ENCODE measurements around the gene STAT5A.

The STAT5A gene

GRCh38 chr17:42322382-42323267, 34.3 kb downstream of the STAT5A start:
- in situ Hi-C loops (cut with MboI; ENCODE audit: low sequenced_read_pairs) = no loop called here

DNA sequence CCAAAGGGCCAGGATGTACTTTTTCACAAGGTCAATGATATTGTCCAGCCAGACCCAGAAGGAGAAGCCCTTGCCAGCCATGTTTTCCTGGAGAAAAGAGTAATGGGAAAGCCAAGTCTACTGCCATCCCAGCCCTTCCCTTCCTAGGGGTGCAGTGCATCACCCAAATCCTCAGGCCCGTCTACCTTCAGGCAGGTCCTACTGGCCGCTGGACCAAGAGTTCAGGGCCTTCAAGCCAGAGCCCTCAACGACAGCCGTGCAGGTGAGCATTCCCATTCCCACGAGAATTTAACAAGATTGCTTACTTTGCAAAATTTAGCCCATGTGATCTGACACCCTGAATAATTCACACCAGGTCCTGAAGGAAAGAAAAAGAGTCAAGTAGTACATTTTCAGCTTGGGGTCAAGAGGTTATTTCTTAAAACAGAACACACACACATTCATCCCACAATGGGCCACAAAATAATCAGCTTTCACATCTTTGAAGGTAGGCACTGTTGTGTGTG, 35.0 kb downstream of the STAT5A start:
- in situ Hi-C loops (cut with MboI; ENCODE audit: low sequenced_read_pairs) = no loop called here

- in situ Hi-C loops (cut with MboI; ENCODE audit: low sequenced_read_pairs) = no loop called here
Measured at GRCh38 chr17:42325026-42325425, 36.7 kb downstream of the STAT5A start.

- in situ Hi-C loops (cut with MboI; ENCODE audit: low sequenced_read_pairs) = no loop called here
Measured at GRCh38 chr17:42329025-42329976, 41.0 kb downstream of the STAT5A start.

DNA sequence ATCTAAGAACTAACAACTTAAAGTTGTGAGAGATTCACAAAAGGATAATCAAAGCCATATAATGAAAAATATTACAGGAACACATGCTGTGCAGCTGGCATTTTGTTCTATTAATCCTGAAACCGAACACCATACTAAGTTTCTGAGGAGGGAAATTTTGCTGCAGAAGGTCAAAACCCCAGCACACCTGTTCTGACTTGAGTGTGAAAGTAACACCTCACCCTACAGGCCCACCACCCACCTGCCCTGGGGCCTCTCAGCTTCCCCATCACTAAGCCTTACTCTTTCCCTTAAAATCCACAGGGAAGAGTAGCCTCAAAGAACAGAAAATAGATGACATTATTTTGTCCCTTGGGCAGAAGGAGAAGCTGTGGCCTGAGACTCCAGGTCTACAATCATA, 44.8 kb downstream of the STAT5A start:
- in situ Hi-C loops (cut with MboI; ENCODE audit: low sequenced_read_pairs) = no loop called here

DNA sequence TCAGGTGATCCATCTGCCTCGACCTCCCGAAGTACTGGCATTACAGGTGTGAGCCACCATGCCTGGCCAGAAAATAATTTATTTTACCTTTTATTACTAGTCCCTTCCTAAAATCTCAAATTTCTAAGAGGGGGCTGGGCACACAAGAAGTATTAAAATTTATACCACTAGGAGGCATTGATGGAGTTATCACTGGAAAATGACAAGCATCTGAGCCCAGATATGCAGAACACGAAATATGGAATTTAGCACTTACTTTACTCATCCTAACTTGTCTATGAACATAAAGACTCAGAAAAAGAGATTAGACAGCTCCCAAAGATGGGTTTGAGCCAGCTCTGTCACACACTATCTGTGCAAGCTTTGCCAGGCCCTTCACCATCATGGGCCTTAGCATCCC, 46.4 kb downstream of the STAT5A start:
- in situ Hi-C loops (cut with MboI; ENCODE audit: low sequenced_read_pairs) = no loop called here

- in situ Hi-C loops (cut with MboI; ENCODE audit: low sequenced_read_pairs) = no loop called here
Measured at GRCh38 chr17:42337442-42337841, 49.1 kb downstream of the STAT5A start.

GRCh38 chr17:42338427-42338985, 50.2 kb downstream of the STAT5A start:
- in situ Hi-C loops (cut with MboI; ENCODE audit: low sequenced_read_pairs) = no loop called here

DNA sequence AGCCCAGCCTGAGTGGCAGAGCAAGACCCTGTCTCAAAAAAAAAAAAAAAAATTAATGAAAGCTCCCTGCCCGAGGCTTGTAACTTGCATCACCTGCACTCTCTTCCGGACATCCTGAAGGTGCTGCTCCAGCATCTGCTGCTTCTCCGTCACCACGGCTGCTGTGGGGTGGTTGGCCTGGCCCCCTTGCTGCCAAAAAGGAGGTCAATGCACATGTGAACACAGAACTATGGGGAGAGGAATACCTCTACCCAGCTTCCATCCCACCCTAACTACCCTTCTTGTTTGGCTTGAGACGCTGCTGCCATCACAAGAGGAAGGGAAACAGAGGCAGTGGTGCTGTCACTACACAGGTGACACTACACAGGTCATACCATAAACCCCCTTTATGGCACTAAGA, 50.9 kb downstream of the STAT5A start:
- in situ Hi-C loops (cut with MboI; ENCODE audit: low sequenced_read_pairs) = no loop called here

DNA sequence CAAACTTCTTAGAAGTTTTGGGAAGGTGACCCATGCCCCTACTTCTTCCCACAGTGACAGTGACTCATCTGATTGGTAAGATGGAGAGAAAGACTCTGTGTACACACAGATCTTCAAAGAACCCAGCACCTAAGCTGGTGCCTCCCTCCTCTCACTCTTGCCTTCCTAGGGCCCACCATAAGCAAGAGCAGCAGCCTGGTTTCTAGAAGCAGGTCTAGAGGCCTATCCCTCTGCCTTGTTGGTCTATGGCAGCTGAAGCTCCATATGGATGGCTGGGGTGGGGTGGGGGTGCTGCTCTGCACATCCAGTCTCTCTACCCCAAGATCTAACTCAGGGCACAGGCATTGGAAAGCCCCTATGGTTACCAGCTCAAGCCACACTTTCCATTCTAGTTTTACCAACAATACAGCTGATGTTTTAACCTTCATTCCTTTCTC, 52.4 kb downstream of the STAT5A start:
- in situ Hi-C loops (cut with MboI; ENCODE audit: low sequenced_read_pairs) = no loop called here

- in situ Hi-C loops (cut with MboI; ENCODE audit: low sequenced_read_pairs) = no loop called here
Measured at GRCh38 chr17:42341568-42341967, 53.3 kb downstream of the STAT5A start.

DNA sequence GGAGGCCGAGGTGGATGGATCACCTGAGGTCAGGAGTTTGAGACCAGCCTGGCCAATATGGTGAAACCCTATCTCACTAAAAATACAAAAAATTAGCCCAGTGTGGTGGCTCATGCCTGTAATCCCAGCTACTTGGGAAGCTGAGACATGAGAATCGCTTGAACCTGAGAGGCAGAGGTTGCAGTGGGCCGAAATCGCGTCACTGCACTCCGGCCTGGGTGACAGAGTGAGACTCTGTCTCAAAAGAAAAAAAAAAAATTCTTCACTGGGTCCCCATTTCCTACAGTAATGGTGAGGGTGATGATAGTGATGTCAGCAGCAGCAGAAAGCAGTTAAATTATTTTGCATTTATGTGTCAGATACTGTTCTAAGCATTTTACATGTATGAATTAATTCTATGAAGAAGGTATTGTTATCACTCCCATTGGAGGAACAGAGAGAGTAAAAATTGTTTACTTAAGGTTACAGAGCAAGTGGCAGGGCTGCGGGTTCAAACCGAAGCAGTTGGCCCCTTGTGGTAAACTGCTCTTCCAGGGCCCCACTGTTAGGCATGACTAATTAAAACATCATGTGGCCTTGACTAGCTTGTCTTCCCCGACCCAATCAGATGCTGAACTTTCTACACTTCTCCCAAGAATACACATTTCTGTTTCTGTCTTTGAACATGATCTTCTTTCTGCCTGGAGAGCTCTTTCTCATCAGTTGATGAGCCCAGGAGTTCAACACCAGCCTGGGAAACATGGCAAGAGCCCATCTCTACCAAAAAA, 54.1 kb downstream of the STAT5A start:
- in situ Hi-C loops (cut with MboI; ENCODE audit: low sequenced_read_pairs) = no loop called here

- in situ Hi-C loops (cut with MboI; ENCODE audit: low sequenced_read_pairs) = no loop called here
Measured at GRCh38 chr17:42345396-42346073, 57.2 kb downstream of the STAT5A start.

DNA sequence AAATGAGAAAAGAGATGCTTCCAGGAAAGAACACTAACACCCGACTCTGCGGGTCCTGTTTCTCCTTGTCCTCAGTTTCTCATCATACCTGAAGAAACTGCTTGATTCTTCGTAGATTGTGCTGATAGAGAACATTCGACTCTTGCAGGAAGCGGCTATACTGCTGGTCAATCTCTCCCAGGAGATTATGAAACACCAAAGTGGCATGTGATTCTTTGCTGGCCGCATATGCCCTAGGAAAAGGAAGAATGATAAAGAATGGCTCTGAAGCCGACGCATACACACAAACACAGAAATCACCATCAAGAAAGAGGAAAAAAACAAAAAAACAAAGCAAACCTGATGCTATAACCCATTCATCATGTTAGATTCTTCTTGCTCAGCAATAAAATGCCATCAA, 58.2 kb downstream of the STAT5A start:
- in situ Hi-C loops (cut with MboI; ENCODE audit: low sequenced_read_pairs) = no loop called here

- in situ Hi-C loops (cut with MboI; ENCODE audit: low sequenced_read_pairs) = no loop called here
Measured at GRCh38 chr17:42347198-42347597, 58.9 kb downstream of the STAT5A start.

DNA sequence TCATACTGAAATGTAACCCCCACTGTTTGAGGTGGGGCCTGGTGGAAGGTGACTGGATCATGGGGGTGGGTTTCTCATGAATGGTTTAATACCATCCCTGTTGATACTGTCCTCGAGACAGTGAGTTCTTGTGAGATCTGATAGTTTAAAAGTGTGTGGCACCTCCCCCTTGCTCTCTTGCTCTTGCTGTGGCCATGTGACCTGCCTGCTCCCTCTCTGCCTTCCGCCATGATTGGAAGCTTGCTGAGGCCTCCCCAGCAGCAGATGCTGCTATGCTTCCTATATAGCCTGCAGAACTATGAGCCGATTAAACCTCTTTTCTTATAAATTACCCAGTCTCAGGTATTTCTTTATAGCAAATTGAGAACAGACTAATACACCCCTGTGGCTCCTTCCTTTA, 59.3 kb downstream of the STAT5A start:
- in situ Hi-C loops (cut with MboI; ENCODE audit: low sequenced_read_pairs) = no loop called here

- in situ Hi-C loops (cut with MboI; ENCODE audit: low sequenced_read_pairs) = no loop called here
Measured at GRCh38 chr17:42348104-42348503, 59.8 kb downstream of the STAT5A start.

GRCh38 chr17:42354956-42355843, 66.9 kb downstream of the STAT5A start:
- in situ Hi-C loops (cut with MboI; ENCODE audit: low sequenced_read_pairs) = no loop called here

GRCh38 chr17:42358434-42358833, 70.1 kb downstream of the STAT5A start:
- in situ Hi-C loops (cut with MboI; ENCODE audit: low sequenced_read_pairs) = no loop called here
